ENCODE measurements around the gene KCNJ6.

The KCNJ6 gene

DNA sequence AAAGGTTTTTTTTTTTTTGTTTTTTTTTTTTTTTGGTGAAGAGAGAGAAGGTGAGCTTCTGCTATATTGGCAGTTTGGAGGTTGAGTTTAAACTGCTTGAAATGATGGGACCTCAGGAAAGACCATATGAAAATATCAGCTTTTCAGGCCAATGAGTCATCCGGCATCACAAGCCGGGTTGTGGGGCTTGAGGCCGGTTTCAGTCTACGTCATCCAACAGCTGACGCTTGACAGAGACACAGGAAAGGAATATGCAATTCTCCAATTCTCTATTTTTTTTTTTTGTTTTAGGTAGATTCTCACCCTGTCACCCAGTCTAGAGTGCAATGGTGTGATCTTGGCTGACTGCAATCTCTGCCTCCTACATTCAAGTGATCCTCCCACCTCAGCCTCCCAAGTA is 52.4 kb downstream of the KCNJ6 start:
- DNase-seq = no peak

DNA sequence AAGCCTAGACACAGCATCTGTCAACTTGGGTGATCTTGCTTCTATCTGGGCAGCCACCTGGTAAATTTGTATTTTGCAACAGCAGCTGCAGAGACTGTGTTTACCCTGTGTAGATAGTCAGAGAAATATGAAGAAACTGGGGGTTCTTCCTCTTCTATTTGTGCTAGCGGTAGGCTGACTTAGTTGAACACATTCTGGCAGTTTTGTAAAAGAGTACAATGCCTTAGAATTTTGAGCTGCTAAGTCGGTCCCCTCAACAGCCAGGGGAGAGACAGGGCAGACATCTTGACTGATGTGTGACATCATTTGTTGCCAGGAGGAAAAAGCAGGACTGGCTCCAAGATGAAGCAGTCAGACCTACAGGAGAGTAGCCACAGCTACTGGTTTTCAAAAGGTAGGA is 53.7 kb downstream of the KCNJ6 start:
- peak; percentile 37 for DNase-seq

DNA sequence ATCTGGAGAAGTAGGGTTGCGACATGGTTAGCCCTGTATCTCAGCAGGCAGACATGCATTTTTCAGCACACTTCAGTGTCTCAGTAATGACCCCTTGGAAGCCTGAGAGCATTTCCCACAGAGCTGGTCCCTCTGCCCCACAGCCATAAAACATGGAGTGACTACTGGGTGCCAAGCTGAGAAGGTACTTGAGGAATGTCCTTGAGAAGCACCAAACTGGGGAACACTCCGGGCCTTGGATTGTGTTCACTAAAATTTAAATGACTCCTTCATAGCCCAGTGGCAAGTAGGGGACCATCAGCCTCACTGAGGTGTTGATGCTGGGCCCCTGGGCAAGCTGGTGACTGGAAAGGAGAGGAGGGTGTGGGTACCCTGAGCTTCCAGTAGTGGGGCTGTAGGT is 54.7 kb downstream of the KCNJ6 start:
- DNase-seq = no peak

DNA sequence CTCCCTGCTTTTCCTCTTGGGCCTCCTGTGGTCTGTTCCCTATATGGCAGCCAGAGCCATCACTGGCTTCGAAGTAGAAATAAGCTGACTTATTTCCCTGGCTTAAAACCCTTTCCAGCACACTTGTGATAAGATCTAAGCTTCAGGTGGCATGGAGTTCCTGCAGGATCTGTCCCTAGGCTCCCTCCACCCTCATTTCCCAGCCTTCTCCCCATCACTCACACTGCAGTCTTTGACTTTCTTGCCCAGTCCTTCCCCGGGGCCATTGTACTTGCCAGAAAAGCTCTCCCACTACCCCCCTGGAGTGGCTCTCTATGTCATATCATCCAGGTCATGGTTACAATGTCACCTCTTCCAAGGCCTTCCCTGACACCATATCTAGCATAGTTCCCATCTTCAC is 55.8 kb downstream of the KCNJ6 start:
- no peak for DNase-seq

DNA sequence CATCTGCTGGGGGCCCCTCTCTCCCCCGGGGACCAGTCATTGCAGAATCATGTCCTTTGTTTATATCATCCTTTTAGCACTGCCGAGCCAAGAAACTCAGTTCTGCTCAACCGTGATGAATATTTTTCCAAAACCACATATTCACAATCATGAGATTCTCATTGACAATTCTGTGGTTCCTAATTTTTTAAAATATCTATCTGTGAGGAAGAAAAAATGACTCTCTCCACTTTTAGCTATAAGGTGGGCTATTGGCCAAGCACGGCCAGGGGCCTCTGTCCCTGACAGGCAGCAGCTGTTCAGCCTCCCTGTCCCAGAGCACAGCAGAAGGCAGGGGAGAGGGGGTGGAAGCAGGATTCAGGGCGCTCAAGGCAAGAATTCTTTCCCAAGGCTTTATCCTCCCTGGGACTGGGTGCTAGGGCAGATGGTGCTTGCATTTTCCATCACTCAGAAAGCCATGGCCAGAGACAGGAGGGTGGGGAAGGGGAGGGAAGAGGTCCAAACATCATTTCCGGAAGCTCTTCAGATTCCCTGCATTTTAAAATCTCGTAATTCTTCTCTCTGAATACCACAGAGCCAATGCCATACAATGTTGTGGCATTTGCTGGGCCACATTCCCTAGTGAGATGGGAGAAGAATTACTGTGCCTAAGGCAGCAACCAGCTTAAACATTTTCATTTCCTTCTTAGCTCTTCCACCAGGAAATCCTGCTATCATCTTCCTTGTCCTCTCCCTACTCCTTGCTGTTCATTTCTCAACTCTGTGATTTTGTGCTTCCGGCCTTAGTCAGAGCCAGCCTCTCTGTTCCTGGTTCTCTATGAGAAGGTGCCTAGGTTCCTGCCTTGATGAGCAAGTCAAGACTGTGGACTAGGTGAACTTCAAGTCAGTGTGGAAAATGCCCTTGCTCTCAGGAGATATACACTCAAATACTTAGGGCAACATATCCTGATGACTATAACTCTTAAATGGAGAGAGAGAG is 60.3 kb downstream of the KCNJ6 start:
- no peak for DNase-seq

DNA sequence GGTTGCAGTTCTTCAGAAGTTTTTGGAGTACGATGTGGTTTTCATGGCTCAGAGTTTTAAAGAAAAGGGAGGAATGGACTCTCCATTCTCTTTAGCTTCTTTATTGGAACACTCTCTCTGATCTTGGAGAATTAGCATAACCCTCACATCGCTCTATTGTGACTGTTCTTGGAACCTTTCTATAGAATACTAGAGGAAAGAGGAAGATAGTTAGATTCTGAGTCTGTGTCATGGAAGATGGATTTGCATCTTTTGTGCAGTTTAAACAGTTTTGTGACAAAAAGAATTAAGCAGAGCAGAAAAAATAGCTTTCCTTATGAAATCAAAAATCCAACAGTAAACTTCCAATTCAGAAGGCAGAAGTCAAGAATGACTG is 61.0 kb downstream of the KCNJ6 start:
- DNase-seq = no peak

DNA sequence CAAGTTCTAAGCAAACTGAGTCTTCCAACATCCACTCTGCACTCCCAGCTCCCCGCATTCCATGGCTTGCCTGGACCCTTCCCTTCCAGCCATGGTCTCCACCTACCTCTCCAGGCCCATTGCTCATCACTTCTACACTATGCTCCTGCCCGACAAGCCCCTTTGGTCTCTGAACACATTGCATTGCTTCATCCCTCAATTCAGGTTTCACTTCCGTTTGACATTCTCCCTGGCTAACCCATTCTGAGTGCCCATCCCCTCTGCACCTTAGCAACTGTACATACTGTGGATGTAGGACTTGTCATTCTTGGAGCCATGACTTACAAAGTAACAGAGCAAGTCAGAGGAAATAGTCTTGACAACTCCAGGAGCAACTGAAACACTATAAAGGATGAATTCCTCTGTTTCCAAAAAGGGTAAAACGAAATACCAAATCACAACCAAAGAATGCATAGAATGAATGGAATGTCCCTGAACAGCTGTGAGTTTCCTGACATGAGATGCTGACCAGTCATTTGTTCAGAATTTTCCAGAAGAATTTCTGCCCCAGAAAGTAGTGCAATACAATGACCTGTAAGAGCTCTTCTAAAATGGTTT is 66.7 kb downstream of the KCNJ6 start:
- no peak for DNase-seq

DNA sequence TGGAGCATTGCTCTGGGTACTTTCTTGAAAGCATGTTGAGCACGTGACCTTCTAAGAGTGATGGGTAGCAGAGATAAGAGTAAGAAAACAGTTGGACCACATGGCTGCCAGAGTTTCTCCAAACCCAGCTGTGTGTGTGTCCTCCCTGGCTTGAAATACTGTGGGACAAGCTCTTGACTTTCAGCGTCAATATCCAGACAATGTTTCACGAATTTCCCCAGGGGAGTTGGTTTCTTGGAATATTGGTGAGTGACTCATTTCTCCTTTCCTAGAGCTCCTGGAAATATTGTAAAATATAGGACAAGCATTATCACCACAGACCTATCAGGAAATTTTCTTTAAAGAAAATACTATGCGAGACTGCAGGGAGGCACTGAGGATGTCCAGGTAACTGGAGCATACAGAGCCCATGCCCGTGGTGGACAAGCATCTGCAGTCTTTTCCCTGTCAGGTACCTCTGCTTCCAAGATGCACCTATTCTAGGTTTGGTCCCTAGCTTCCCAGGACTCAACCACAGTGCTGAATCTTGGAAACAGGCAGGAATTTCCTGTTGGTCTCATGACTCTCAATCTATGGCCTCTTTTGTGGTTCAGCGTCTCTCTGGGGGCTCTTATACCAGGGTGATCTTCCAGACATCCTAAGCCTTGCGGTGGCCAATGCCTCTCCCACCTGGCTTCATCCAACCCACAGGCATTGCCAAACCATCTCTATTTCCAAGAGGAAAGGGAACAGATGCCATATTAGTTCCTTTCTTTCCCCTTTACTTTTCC is 67.4 kb downstream of the KCNJ6 start:
- no peak for DNase-seq

DNA sequence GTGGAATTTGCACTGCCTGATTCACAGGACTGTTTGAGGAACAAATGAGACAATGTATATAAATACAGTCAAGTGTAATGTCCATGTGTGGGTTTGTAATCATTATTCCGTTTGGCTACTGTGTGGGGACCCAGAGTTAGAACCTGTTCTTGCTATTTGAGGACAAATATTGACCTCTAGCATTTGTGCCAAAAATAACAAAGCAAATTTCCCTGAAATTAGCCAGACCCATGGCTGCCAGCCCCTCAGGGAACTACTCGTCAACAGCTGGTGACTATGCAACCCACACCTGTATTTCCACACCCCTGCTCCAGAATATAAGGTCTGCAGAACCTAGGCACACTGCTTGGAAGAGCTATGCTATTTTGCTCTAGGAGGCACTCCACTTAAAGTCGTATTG is 70.7 kb downstream of the KCNJ6 start:
- peak; percentile 30 for DNase-seq

DNA sequence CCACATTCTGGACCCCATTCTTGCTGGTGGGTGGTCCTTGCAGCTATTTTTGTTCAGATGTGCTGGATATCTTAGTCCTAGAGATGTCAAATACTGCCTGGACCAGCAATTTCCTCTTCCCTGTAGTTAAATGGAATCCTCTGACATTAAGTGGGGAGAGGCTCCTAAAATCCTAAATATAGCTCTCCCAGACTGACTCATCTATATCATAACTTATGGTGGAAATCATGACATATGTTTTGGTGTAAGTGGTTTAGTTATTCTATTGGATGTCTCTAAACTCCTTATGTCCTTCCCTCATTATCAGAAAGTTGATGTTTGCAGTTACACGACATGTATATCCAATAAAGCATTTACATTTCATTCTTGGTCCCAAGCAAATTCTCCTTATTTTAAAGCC is 73.1 kb downstream of the KCNJ6 start:
- no peak for DNase-seq

DNA sequence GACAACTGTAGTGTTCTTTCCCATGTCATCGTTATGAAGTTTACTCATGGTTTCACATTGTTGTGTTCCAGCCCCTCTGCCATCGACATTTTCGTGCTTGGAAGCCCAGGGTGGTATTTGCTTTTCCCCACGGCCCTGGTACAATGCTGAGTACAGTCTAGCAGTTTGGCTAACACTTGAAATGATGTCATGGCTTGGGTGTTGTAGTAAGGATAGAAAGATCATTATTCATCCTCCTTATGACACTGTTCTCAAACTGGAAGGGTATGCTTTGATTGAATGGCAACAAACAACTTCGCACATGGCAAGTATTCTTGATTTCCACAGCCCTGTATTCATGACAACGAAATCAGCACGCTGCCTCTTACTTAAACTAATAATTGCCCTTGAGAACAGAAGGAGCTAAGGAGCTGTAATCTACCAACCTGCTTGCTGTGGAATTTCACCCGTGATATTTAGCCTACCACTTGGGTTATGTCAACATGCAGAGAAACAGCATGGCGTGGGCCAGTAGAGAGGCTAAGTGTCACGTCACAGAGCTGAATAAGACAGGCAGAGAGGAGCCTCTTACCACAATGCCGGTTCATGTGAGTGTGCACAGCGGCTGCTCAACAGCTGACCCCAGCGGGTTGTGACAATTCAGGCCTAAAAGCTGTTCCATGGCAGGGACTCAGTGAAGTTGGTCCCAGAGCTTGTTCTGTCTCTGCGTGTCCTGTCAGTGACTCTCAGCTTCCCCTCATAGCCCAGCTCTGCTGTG is 73.9 kb downstream of the KCNJ6 start:
- DNase-seq = no peak

DNA sequence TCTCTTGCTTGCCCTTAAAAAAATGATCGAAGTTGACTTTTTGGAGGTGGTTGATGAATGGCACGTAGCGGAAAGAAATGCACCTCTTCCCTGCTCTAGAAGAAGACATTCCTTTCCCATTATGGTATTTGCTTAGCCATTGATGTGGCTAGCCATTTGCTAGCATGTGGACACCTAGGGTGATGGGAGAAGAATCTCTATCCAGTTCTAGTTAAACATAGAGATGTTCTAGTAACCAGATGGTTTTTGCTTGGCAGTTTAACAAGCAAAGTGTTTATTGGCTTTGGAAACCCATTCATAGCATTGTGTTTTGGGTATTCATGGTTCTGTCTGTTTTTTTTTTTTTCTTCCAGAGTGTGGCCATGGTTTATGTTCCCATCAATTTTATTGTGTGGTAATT is 78.9 kb downstream of the KCNJ6 start:
- no peak for DNase-seq

DNA sequence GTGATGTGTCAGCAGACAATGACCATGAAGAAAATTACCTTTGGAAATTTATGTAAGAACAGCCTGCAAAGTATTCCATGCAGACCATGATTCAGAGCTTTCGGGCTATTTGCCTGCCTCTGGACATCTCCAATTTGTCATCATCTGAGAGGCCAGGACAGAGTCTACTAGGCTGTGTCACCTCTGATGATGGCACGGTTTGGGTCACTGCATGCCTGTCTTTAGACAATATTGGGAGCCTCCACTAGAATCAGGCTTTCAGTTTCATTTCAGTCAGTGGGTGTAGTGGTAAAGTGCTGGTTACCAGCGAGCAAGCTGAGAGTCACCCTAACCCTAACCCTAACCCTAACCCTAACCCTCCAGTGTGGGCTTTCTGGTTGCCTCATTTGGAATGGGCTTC is 80.8 kb downstream of the KCNJ6 start:
- DNase-seq = no peak

DNA sequence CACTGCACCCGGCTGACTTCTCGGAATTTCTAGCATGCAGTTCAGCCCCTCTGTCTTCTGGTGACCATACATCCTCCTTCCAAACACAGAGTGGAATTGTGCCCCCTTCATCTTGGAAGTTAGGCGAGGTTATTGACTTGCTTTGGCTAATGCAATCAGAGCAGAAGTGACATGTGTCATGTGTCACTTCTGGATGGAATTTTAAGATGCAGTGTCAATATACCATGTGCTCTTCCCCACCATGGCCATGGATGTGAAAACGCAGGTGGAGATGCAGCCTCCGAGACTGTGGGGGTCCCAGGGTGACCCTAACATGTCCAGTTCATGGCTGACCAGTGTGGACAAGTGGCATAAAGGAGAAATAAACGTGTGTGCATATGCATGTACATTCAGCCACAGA is 83.0 kb downstream of the KCNJ6 start:
- DNase-seq = no peak

DNA sequence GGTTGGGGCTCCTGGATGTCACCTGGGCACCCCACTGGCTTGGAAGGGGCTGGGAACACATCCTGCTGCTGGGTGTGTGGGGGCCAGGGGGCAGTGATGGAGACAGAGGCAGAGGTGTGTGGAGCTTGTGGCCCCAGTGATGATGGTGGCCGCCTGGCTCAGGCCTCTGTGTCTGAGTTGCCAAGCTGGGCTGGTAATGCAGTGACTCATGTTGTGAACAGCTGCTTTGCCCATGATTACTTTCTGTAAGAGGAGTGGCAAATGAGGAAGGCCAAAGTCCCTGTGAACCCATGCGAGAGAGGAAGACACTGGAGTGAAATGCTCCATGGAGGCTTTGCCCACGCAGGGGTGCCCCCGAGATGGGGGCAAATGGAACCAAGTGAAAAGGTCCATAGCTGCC is 86.8 kb downstream of the KCNJ6 start:
- DNase-seq = peak; percentile 24

DNA sequence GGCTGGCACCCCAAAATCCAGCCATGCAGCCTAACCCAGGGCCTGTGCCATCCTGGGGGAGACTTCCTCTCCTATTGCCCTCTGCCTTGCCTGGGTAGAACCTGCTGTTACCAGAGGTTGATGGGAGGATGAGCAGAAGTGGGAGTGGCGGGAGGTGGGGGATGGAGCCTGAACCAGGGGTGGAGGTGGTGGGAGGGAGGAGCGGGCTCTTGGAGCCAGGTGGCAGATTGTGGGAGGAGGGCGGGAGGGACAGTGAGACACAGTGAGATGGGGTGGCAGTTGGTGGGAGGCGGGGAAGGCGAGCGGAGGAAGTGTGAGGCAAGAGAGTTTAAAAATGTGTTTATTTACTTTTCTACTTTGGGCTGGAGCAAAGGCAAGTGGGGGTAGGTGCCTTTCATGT is 87.3 kb downstream of the KCNJ6 start:
- DNase-seq = peak; percentile 75

DNA sequence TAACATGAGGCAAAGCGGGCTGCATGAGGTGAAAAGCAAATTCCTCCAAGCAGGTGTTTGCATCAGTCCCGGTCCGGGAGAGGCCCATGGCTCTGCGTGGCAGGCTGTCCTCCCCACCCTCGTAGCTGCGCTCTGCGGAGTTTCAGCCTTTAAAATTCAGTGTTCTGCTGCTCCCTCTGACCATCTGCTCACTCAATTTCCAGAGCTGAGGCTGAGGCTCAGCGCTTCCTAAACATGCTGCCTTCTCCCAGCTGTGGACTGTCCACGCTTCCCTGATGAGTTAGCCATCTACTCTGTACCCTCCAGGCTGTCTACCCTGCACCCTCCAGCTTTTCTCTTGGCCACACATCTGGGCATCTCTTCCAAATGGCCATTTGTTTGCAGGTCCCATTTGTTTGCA is 87.7 kb downstream of the KCNJ6 start:
- DNase-seq = no peak

DNA sequence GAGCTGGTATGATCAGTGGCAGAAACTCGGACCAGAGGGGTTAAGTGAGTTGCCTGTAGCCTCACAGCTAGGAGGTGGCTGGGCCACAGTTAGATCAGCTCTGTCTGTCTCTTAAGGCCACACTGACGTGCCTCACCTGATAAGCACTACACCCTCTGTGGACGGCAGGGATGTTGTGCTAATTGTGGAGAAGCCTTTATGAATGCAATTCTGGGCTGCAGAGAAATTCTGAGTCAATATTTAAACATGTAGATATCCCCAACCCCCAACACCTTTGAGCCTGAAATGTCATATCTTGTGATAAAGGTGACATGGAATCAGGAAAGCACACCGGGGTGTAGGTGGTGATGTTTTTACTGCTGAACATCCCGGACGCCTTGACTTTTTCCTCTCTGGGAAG is 88.3 kb downstream of the KCNJ6 start:
- DNase-seq = peak; percentile 14

DNA sequence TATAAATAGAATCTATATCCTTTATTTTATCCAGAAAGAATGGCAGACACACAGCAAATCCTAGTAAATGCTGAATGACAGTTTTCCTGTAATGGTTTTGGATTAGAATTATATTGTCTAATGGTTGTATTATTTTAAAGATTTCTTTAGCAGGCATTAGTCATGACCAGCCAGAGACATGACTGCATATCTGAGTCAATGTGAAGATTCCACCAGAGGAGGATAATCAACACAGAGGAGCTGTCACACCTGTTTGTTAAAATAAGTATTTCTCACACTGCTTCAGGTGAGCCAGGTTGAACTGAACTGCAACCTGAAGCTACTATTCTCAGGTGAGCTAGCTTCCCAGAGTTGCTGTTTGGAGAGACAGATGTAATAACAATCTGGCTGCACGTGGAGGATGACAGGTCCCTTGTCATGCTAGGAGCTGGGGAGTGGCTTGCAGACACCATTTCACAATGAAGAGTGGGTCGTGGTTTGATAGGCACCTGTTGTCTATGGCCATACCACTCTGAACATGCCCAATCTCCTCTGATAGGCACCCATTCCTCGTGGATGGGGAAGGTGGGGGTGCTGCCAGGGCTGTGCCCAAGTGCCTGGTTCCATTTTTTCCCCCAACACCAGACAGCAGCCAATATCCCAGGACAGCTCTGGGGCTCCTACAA is 94.3 kb downstream of the KCNJ6 start:
- DNase-seq = no peak

DNA sequence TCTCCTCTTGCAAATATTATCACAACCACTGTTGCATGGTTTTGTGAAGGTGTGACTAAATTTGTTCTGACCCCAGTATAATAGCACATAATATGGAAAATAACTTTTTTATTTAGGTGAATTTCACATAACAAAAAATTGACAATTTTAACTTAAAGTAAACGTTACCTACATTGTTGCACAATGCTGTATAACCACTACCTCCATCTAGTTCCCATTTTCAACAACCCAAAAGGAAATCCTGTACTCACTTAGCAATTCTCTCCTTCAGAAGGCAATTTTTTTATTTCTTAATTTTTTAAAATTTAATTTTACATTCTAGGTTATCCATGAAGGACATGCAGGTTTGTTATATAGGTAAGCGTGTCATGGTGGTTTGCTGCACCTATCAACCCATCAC is 95.2 kb downstream of the KCNJ6 start:
- DNase-seq = no peak

DNA sequence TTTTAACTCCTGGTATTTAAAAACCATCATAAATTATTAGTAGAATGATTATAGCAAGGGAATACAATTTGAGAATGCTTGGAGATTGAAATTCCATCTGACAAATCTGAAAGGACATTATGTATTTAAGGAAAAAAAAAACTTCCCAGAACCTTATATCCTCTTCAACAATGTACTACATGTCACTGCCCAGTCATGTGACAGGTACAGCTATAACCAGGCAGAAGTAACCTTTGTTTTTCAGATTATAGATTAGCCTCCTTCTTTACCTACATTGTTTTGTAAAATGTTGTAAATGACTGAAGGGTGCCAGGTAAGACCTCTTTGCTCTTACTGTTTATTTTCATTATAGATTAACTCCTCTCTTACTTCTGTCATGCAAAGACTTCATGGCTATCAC is 96.9 kb downstream of the KCNJ6 start:
- DNase-seq = no peak

DNA sequence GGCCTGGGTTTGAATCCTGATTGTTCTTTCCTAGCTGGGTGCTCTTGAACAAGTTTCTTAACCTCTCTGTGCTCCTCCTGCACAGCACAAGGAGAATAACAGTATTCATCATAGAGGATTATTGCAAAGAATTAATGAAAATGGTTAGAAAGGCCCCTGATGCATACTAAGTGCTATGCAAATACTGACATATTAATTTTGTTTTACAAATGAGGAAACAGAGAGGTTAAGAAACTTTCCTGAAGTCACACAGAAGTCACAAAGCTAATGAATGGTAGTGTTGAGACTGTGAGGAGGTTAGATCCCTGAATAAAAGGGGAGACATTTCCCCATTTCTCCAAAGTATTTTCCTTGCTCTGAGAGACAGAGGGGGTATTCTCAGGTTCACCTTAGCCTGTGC is 99.0 kb downstream of the KCNJ6 start:
- DNase-seq = no peak

DNA sequence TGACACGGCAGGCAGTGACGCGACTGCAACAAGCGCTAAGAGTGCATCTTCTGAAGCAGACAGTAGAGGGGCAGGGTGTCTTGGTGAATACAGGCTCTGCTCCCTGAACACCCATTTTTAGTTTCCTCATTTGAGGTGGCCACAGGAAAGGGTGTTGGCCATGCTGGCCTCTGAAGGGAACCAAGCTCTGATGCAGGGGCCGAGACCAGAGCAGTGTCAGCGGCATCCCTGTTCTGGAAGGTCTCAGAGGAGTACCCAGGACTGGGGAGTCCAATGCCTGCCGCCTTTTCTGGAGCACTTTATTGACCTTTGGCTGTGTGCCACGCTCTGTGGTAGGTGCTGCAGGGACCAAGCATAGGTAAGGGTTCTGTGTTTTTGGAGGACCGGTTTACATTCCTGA is 100.4 kb downstream of the KCNJ6 start:
- DNase-seq = no peak
